GM12874 (cell line): ENCODE data around the gene CLDN7.

Experiments
- TF ChIP-seq, protein P1 (sequence below): IDR thresholded peaks from 2 replicates; pipeline ENCODE4 v1.5.1; 2011; ENCODE audit warnings: low read depth, mild to moderate bottlenecking, control low read depth, low read length, moderate library complexity; ENCODE audit not compliant: insufficient read depth

Gene CLDN7

DNA sequence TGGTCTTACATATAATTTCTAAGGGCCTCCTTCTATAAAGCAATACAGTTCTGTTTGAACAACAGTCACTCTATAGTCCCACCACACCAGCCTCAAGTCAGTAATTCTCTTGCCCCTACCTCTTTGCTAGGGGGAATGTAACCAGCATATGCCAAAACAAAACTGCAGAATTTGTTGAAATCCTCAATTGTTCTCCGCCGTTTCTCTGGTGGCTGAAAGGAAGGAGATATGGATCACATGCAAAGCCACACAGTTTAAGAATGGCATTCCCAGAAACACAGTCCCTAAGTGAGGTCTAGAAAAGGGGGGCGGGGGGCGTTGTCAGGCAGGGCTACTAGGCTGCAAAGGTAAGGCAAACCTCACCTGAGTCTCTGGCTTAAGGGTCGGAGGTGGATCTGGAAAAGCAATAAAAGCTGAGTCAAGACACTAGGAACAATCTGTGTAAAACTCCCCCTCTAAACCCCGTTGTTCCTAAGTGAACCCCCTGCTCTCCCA lies 25.0 kb downstream of the CLDN7 start:
- TF ChIP-seq, protein P1, sequence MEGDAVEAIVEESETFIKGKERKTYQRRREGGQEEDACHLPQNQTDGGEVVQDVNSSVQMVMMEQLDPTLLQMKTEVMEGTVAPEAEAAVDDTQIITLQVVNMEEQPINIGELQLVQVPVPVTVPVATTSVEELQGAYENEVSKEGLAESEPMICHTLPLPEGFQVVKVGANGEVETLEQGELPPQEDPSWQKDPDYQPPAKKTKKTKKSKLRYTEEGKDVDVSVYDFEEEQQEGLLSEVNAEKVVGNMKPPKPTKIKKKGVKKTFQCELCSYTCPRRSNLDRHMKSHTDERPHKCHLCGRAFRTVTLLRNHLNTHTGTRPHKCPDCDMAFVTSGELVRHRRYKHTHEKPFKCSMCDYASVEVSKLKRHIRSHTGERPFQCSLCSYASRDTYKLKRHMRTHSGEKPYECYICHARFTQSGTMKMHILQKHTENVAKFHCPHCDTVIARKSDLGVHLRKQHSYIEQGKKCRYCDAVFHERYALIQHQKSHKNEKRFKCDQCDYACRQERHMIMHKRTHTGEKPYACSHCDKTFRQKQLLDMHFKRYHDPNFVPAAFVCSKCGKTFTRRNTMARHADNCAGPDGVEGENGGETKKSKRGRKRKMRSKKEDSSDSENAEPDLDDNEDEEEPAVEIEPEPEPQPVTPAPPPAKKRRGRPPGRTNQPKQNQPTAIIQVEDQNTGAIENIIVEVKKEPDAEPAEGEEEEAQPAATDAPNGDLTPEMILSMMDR = no peak

DNA sequence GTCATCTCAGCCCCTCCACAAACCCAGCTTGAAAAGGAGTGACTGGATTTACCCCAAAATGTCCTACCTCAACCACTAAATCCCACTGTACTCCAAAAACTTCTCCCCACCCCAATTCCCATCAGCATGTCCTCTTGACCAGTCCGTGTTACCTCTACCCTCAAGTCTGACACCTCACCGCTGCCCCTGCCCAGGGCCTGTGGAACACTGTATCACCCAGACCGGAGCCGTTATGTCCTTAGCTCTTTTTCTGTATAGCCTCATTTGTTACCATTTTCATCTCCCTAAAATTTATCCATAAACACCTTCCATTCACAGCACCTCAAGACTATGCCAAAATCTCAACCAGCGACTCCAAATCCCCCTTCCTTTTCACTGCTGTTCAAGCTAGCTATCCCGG lies 25.5 kb downstream of the CLDN7 start:
- TF ChIP-seq, protein P1 = no peak

DNA sequence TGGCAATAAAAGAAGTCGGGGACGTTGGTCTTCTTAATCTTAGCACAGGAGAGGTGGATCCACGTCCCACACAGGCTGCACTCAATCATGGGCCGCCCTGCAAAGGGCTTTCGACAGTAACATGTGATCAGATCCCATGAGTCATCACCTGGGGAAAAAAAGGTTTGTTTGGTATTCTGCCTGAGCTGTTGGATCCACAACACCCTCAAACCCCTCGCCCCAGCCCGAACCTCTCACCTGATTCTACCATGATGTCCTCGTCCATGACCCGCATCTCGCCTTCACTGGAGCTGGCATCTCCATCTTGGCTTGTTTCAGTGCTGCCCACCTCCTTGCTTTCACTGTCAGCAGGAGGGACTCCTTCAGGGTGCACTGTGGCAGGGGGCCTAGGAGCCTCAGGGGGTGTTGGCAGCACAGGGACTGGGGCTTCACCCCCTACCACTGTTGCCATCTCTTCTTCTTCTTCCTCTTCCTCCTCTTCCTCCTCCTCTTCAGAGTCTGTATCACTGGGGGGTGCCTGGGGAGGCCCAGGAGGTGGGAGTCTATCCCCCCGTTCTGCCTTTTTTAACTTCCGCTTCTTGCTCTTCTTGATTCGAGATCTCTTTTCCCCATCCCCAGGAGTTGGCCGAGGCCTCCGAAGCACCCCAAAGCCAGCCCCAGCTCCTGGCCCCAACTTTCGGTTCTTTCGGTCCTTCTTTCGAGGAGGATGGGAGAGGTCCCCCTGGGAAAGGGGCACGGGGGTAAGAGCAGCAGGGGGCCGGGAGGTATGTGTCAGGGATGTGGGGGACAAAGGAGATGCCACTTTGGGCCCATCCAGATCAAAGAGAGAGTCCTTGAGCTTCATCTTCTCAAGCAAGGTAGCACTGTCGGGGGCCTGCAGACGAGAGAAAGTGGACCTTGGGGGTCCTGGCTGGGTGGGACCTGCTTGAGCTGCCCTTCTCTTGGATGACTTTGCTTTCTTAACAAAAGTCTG lies 26.3 kb downstream of the CLDN7 start:
- TF ChIP-seq, protein P1 = no peak

DNA sequence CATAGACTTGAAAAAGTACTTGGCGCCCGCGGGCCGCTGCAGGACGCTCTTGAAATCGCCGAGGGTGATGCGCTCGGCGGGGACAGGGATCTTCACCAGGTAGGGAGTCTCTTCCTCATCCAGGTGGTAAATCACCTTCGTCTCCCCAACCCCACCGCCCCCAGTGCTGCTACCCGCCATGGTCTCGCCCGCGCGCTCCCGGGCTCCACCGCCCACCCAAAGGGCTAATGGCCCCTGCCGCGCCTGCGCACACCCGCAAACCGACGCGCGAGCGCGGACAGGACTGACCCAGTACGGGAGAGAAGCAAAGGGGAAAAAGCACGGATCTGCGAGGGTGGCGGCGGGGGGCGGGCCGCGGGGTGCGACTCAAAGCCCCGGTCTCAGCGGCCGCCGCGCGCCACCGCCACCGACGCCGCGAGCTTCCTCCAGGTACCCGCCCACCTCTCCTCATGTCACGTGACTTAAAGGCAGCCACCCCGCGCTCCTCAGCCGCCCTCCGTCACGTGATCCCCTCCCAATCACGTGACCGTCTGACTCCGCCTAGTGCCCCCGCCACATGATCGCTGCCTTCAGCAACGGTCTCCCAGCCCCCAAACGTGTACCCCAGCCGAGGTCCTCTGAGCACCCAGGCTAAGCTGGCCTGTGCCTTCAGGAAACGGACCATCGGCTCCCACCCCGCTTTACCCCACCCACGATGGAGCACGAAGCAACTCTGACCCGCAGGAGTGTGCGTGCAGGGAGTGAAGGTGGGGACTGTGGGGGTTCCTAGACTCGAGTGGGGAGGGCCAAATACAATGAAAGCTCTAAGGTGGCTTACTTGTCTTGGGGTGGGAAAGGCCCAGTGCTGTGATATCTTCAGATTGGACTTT lies 28.0 kb downstream of the CLDN7 start, which contains the start of gene DVL2:
Gene DVL2 (minus strand): TSS at position 435 of the 869 bp plus-strand sequence. CDS start 255 bp downstream, at position 180.
- TF ChIP-seq, protein P1 = no peak

DNA sequence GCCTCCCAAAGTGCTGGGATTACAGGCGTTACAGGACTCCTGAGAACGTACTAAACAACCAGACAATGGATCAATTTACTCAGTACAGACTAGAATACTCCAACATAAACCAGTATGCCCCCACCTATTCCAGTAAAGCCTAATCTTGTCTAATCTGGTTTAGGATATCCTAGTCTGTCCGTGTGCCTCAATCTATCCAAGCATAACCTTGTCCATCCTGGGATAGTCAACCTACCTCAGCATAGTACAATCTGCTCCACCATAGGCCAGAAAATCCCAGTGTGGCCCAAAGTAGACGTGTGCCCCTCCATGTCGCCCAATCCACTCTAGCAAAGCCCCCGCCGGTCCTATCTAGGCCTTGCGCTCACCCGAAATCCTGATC lies 28.6 kb downstream of the CLDN7 start:
- TF ChIP-seq, protein P1 = no peak

DNA sequence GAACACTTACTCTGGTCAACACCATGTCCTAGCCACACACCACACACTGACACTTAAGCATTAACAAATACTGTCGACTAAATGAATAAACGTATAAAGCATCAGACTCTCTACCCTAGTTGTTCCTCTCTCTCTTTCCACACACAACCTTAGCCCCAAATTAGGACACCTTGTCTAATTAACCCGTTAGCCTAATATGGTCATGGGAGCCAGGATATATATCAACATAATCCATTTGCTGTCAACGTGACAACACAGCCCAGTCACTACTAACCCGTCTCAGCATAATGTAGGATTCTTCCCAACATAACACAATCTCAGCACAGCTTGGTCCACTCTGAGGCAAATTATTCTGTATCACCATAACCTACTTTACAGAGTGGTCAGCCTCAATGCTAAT lies 30.2 kb downstream of the CLDN7 start:
- TF ChIP-seq, protein P1 = no peak

DNA sequence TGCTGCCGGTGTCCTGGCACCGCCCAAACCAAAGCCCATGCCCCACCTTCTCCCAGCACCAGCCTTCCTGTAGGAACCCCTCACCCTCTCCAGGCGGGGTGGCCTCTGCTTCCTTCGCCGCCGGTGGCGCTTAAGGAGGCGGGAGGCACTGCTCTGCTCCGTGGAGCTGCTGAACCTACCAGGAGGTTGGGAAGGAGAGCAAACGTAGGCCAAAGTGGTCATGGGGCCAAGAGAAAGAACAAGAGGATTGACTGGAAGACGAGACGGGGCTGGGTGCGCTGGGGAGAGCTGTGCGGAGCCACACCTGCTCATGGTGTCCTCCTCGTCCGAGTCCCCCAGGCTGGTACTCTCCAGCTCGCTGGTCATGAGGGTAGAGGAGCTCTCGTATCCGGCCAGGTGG lies 32.8 kb downstream of the CLDN7 start:
- TF ChIP-seq, protein P1 = no peak
